Amniotic stem cell (primary cell): Measurements from ENCODE around the gene WRAP73.

Source experiments
- DNase-seq: peaks from one replicate; lab custom pipeline; 2025; lab: John Stamatoyannopoulos, UW

Gene WRAP73

GRCh38 chr1:3668585-3669300 lies 18.8 kb upstream of the WRAP73 start:
- no peak for DNase-seq

- DNase-seq = no peak
Measured at GRCh38 chr1:3668148-3668547, 18.2 kb upstream of the WRAP73 start.

GRCh38 chr1:3664700-3665375 lies 14.9 kb upstream of the WRAP73 start:
- no peak for DNase-seq

- no peak for DNase-seq
Measured at GRCh38 chr1:3663999-3664699, 14.2 kb upstream of the WRAP73 start.

- no peak for DNase-seq
Measured at GRCh38 chr1:3662080-3662671, 12.3 kb upstream of the WRAP73 start.

- no peak for DNase-seq
Measured at GRCh38 chr1:3661631-3662030, 11.7 kb upstream of the WRAP73 start.

- no peak for DNase-seq
Measured at GRCh38 chr1:3660704-3661103, 10.8 kb upstream of the WRAP73 start.

- DNase-seq = no peak
Measured at GRCh38 chr1:3659093-3659492, 9.2 kb upstream of the WRAP73 start.

- DNase-seq = no peak
Measured at GRCh38 chr1:3658231-3658615, 8.3 kb upstream of the WRAP73 start.

- DNase-seq = no peak
Measured at GRCh38 chr1:3657578-3658230, 7.8 kb upstream of the WRAP73 start.

GRCh38 chr1:3657096-3657475 lies 7.2 kb upstream of the WRAP73 start:
- no peak for DNase-seq

- no peak for DNase-seq
Measured at GRCh38 chr1:3656450-3657095, 6.7 kb upstream of the WRAP73 start.

GRCh38 chr1:3654549-3655281 lies 4.8 kb upstream of the WRAP73 start:
- no peak for DNase-seq

- no peak for DNase-seq
Measured at GRCh38 chr1:3653286-3653618, 3.3 kb upstream of the WRAP73 start.

GRCh38 chr1:3652548-3653285 lies 2.8 kb upstream of the WRAP73 start:
- DNase-seq = no peak

- no peak for DNase-seq
Measured at GRCh38 chr1:3651930-3652547, 2.1 kb upstream of the WRAP73 start, which contains the start of gene TP73. TP73 (plus strand) TSS chr1:3652516; CDS start chr1:3682366, 29,850 bp downstream.

- no peak for DNase-seq
Measured at GRCh38 chr1:3651026-3651929, 1.4 kb upstream of the WRAP73 start.

- DNase-seq = no peak
Measured at GRCh38 chr1:3650248-3651025, 534 bp upstream of the WRAP73 start.
